Fibroblast of villous mesenchyme (primary cell): Measurements from ENCODE around the gene BMPER. TPM values are rescaled to one million over a fixed set of nuclear protein-coding genes. Genes with fewer than 3 reads are reported as not detected.

ENCODE experiments used
- DNase-seq: peaks from one replicate; pipeline ENCODE4 v3.0.0-alpha.2; 2010; ENCODE audit warnings: low read depth
- H3K4me3 ChIP-seq: 2 replicates; pipeline ENCODE4 v1.5.1; 2011; ENCODE audit warnings: low read depth, mild to moderate bottlenecking, low read length
- CTCF ChIP-seq: IDR thresholded peaks from 2 replicates; pipeline ENCODE4 v1.5.1; 2012; ENCODE audit warnings: low read depth, mild to moderate bottlenecking, low read length; ENCODE audit not compliant: insufficient read depth
- total RNA-seq: library from RNA; depleted of rRNA; stranded (reverse); fragments of >200 nt; gene quantifications from 2 replicates; pipeline ENCODE4 v1.2.3, GENCODE V29; 2012

BMPER gene
- total RNA-seq, 1 donor, result 7.8 TPM

DNA sequence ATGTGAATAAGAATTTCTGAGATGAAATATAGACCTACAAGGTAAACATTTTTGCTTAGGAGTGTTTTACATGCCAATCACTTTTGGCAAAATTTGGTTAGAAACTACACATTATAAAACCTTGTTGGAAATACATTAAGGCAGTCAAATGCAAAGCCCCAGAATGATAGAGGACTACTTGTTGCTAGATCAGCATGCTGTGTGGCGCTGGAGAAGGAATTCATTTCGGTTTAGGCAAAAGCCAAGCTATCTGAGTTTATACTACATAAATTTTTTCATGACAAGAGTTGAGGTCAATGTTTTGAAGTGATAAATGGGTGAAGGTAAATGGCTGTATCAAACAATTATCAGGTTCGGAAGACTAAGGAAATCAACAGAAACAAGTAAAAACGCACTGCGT is 2.3 kb downstream of the BMPER start:
- no peak for TF ChIP-seq CTCF
- no peak overlapping the region for H3K4me3 ChIP-seq
- no peak for DNase-seq

DNA sequence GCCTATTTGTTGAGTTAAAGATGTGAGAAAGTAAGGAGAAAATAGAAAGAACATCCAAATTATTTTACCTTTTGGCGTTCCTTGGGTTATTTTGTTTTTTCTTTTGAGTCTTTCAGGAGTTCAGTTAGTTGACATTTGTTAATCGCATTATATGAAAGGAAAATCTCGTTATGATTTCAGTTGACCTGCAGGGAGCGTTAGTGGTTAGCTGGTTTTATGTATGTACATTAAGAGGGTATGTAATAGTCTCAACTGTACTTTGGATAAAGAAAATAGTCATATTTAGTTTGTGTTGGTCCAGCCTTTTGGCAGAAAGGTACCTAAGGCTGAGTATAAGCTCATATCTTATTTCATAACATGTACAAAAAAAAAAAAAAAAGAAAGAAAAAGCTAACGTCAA is 4.0 kb downstream of the BMPER start:
- no peak for TF ChIP-seq CTCF
- peak; percentile 23 for DNase-seq
- H3K4me3 ChIP-seq, result no peak overlapping the region

DNA sequence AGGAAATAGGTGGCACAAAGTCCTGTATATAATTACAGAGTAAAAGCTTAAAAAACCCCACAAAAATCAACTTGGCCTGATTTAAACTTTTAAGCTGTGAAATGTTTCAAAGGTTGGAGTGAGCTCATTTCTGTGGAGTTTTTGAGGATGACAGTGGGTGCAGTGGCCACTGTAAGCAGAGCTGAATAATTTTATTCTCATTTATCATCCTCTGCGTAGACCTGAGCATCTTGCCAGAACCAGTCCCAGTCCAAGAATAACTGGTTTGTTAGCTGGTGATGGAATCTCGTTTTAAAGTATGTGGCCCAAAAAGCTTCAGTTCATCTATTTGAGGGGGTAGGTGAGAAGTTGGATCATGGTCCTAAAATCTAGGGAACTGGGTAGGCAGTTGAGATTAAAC is 4.4 kb downstream of the BMPER start:
- H3K4me3 ChIP-seq, result no peak overlapping the region
- no peak for DNase-seq
- TF ChIP-seq CTCF, result no peak

GRCh38 chr7:33910756-33911155 is 5.4 kb downstream of the BMPER start:
- DNase-seq, result no peak
- no peak for TF ChIP-seq CTCF
- no peak overlapping the region for H3K4me3 ChIP-seq

DNA sequence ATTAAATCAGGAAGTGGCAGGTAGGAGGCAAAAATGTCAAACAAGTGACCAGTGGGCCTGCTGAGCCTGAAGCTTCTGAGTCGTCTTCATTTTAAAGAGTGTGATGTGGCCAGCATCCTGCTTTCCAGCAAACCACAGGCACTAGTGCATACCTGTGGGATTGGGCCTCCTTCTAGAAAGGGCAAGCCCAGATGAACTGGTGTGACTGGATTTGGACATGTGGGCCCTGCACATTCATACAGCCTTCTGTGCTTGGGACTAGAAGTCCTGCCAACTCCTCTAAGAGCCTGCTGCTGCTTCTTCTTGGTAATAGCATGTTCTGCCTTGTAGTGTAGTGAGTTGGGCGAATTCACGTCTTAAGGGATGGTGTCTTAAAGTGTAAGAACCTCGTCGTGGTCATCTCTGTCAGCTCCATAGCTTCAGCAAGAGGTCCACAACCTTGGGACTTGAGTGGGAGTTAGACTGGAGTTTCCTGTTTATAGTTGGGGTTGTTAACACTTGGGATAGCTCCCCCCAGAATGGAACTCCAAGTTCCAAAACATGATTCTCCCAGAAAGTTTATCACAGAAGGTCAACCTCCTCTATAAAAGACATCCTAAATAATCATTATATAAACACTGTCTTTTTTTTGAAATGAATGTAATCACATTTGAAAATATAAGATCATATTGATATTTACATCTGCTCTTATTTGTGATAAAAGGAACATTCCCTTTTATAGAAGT is 11.2 kb downstream of the BMPER start:
- DNase-seq, result peak; percentile 28

DNA sequence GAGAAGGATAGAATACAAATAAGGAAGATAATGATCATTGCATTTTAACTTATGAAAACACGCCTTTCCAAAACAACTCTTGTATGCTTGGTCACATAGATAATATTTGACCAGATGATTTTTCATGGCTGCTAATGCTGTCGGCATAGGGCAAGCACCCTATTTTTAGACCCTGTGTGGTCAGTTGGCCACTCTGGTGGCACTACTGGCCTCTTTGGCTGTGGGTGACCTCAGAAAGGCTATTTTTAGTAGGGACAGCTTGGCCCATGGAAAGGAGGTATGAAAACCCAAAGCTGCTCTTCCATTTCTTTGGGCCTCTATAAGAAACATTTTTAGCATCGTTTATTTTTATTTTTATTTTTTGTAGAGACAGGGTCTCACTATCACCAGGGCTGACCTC is 12.3 kb downstream of the BMPER start:
- no peak for TF ChIP-seq CTCF
- no peak for DNase-seq
- H3K4me3 ChIP-seq, result no peak overlapping the region

More for the DNA sequence above, 11.2 kb downstream of the BMPER start:
- TF ChIP-seq CTCF, result no peak
- no peak overlapping the region for H3K4me3 ChIP-seq
